Retina (tissue), 1 donor: ENCODE measurements around the gene PPP4R4.
A peak's percentile ranks its signal among the peaks of the same experiment; 100 is the strongest.
"Not testable (repeated sequence)": the region's sequence is repeated elsewhere in the genome, so short reads cannot be mapped to it uniquely, and the experiment has no call there.

Source experiments
- DNase-seq: peaks from one replicate; pipeline ENCODE4 v3.0.0-alpha.2; 2016

The PPP4R4 gene

GRCh38 chr14:94181835-94182234 lies 7.7 kb downstream of the PPP4R4 start:
- no peak for DNase-seq

GRCh38 chr14:94192536-94192935 lies 18.4 kb downstream of the PPP4R4 start:
- no peak for DNase-seq

GRCh38 chr14:94193776-94194175 lies 19.7 kb downstream of the PPP4R4 start:
- DNase-seq: no peak

- no peak for DNase-seq
Observed at GRCh38 chr14:94196057-94196456, 21.9 kb downstream of the PPP4R4 start.

- DNase-seq: no peak
Observed at GRCh38 chr14:94203473-94204210, 29.5 kb downstream of the PPP4R4 start.

- no peak for DNase-seq
Observed at GRCh38 chr14:94213021-94213420, 38.9 kb downstream of the PPP4R4 start.

GRCh38 chr14:94213741-94214140 lies 39.6 kb downstream of the PPP4R4 start:
- DNase-seq: no peak

GRCh38 chr14:94217116-94217515 lies 43.0 kb downstream of the PPP4R4 start:
- DNase-seq: no peak

GRCh38 chr14:94218198-94218886 lies 44.2 kb downstream of the PPP4R4 start:
- DNase-seq: not testable (repeated sequence)

- DNase-seq: no peak
Observed at GRCh38 chr14:94224040-94224439, 49.9 kb downstream of the PPP4R4 start.

GRCh38 chr14:94225460-94226378 lies 51.6 kb downstream of the PPP4R4 start:
- no peak for DNase-seq

GRCh38 chr14:94227029-94227428 lies 52.9 kb downstream of the PPP4R4 start:
- DNase-seq: no peak

GRCh38 chr14:94237046-94237445 lies 62.9 kb downstream of the PPP4R4 start:
- DNase-seq: no peak

- no peak for DNase-seq
Observed at GRCh38 chr14:94237983-94238382, 63.9 kb downstream of the PPP4R4 start.

GRCh38 chr14:94239406-94239805 lies 65.3 kb downstream of the PPP4R4 start:
- DNase-seq: no peak

- no peak for DNase-seq
Observed at GRCh38 chr14:94244182-94244581, 70.1 kb downstream of the PPP4R4 start.

GRCh38 chr14:94264195-94264594 lies 90.1 kb downstream of the PPP4R4 start:
- DNase-seq: not testable (repeated sequence)

- no peak for DNase-seq
Observed at GRCh38 chr14:94267352-94267751, 93.2 kb downstream of the PPP4R4 start.

GRCh38 chr14:94268582-94268981 lies 94.5 kb downstream of the PPP4R4 start:
- not testable (repeated sequence) for DNase-seq

GRCh38 chr14:94269156-94269555 lies 95.0 kb downstream of the PPP4R4 start:
- DNase-seq: peak; percentile 22

GRCh38 chr14:94276898-94277561 lies 102.9 kb downstream of the PPP4R4 start:
- not testable (repeated sequence) for DNase-seq

- DNase-seq: no peak
Observed at GRCh38 chr14:94278731-94279130, 104.6 kb downstream of the PPP4R4 start.
